H9 (cell line): Measurements from ENCODE around the gene RNF128. TPM values are rescaled to one million over a fixed set of nuclear protein-coding genes. Genes with fewer than 3 reads are reported as not detected.

Experiments used
- DNase-seq: peaks from one replicate; pipeline ENCODE4 v3.0.0-alpha.2; 2017
- H2AFZ ChIP-seq: one replicate; pipeline ENCODE4 v1.6.1; 2013; ENCODE audit warnings: mild to moderate bottlenecking, low read length, control low read depth, moderate library complexity
- H2AK5ac ChIP-seq: 2 replicates; pipeline ENCODE4 v1.6.1; 2013; ENCODE audit warnings: low read length, control low read depth, mixed read lengths; ENCODE audit not compliant: insufficient read length
- H2BK120ac ChIP-seq: one replicate; pipeline ENCODE4 v1.6.1; 2013; ENCODE audit warnings: low read depth, mild to moderate bottlenecking, low read length, control low read depth, inconsistent platforms; ENCODE audit not compliant: poor library complexity, severe bottlenecking
- H2BK12ac ChIP-seq: 2 replicates; pipeline ENCODE4 v1.6.1; 2013; ENCODE audit warnings: low read length, control low read depth, mixed read lengths, low read depth; ENCODE audit not compliant: insufficient read length
- H2BK15ac ChIP-seq: 2 replicates; pipeline ENCODE4 v1.6.1; 2013; ENCODE audit warnings: low read depth, low read length, control low read depth
- H2BK20ac ChIP-seq: one replicate; pipeline ENCODE4 v1.6.1; 2013; ENCODE audit warnings: low read depth, mild to moderate bottlenecking, low read length, control low read depth, inconsistent platforms; ENCODE audit not compliant: poor library complexity, severe bottlenecking
- H2BK5ac ChIP-seq: 2 replicates; pipeline ENCODE4 v1.6.1; 2013; ENCODE audit warnings: low read length, control low read depth, mixed read lengths; ENCODE audit not compliant: insufficient read length
- H3K14ac ChIP-seq: 2 replicates; pipeline ENCODE4 v1.6.1; 2013; ENCODE audit warnings: low read length, control low read depth; ENCODE audit not compliant: insufficient read depth
- H3K18ac ChIP-seq: 2 replicates; pipeline ENCODE4 v1.6.1; 2013; ENCODE audit warnings: low read depth, mild to moderate bottlenecking, mixed read lengths, low read length, control low read depth; ENCODE audit not compliant: insufficient read length
- H3K23ac ChIP-seq: 2 replicates; pipeline ENCODE4 v1.6.1; 2013; ENCODE audit warnings: low read length, control low read depth, mixed read lengths, low read depth; ENCODE audit not compliant: insufficient read length
- H3K23me2 ChIP-seq: 2 replicates; pipeline ENCODE4 v1.6.1; 2013; ENCODE audit warnings: low read depth, mild to moderate bottlenecking, mixed read lengths, low read length, control low read depth; ENCODE audit not compliant: insufficient read length, poor library complexity, severe bottlenecking
- H3K27ac ChIP-seq: 2 replicates; pipeline ENCODE4 v1.5.1; 2013; ENCODE audit warnings: low read length, control low read depth, mixed read lengths, low read depth; ENCODE audit not compliant: insufficient read length
- H3K27me3 ChIP-seq: 2 replicates; pipeline ENCODE4 v1.6.1; 2013; ENCODE audit warnings: low read length, control low read depth, inconsistent platforms; ENCODE audit not compliant: insufficient read depth
- H3K4ac ChIP-seq: 2 replicates; pipeline ENCODE4 v1.6.1; 2013; ENCODE audit warnings: low read depth, mild to moderate bottlenecking, control low read depth, inconsistent platforms, low read length, moderate library complexity
- H3K4me1 ChIP-seq: 2 replicates; pipeline ENCODE4 v1.6.1; 2013; ENCODE audit warnings: low read length, control low read depth, inconsistent platforms; ENCODE audit not compliant: insufficient read depth
- H3K4me2 ChIP-seq: 2 replicates; pipeline ENCODE4 v1.6.1; 2013; ENCODE audit warnings: low read length, control low read depth, mixed read lengths; ENCODE audit not compliant: insufficient read length, insufficient read depth
- H3K56ac ChIP-seq: 2 replicates; pipeline ENCODE4 v1.6.1; 2013; ENCODE audit warnings: low read depth, mild to moderate bottlenecking, mixed read lengths, low read length, control low read depth; ENCODE audit not compliant: insufficient read length
- H3K79me1 ChIP-seq: 2 replicates; pipeline ENCODE4 v1.6.1; 2013; ENCODE audit warnings: low read depth, mild to moderate bottlenecking, moderate library complexity, low read length, control low read depth, inconsistent platforms; ENCODE audit not compliant: insufficient read depth, poor library complexity, severe bottlenecking
- H3K79me2 ChIP-seq: 2 replicates; pipeline ENCODE4 v1.6.1; 2013; ENCODE audit warnings: low read length, control low read depth, inconsistent platforms; ENCODE audit not compliant: insufficient read depth
- H3K9ac ChIP-seq: 2 replicates; pipeline ENCODE4 v1.6.1; 2013; ENCODE audit warnings: low read length, control low read depth, mixed read lengths; ENCODE audit not compliant: insufficient read length; ENCODE audit errors: extremely low read depth
- H3K9me3 ChIP-seq: one replicate; pipeline ENCODE4 v1.6.1; 2013; ENCODE audit warnings: low read depth, low read length, inconsistent platforms; ENCODE audit not compliant: control insufficient read depth
- H3T11ph ChIP-seq: one replicate; pipeline ENCODE4 v1.6.1; 2013; ENCODE audit warnings: mild to moderate bottlenecking, low read length, control low read depth, inconsistent platforms
- H4K20me1 ChIP-seq: one replicate; pipeline ENCODE4 v1.6.1; 2013; ENCODE audit not compliant: control insufficient read depth, insufficient read length, insufficient read depth
- H4K5ac ChIP-seq: 2 replicates; pipeline ENCODE4 v1.6.1; 2013; ENCODE audit warnings: low read depth, mild to moderate bottlenecking, mixed read lengths, low read length, control low read depth; ENCODE audit not compliant: insufficient read length
- H4K8ac ChIP-seq: replicated peaks from 2 replicates; pipeline ENCODE4 v1.6.1; 2013; ENCODE audit warnings: low read length, control low read depth, mixed read lengths, low read depth; ENCODE audit not compliant: insufficient read length
- H4K91ac ChIP-seq: 2 replicates; pipeline ENCODE4 v1.6.1; 2013; ENCODE audit warnings: low read depth, mild to moderate bottlenecking, moderate library complexity, mixed read lengths, low read length, control low read depth; ENCODE audit not compliant: insufficient read length
- H3K27ac Mint-ChIP-seq, 3 experiments: 2 replicates in 2 of 3; 3 replicates in 1 of 3; pipeline ENCODE4 v1.8.0; 2020 to 2021; ENCODE audit warnings: mixed read lengths in 3 of 3, mild to moderate bottlenecking in 1 of 3, moderate library complexity in 1 of 3
- H3K27me3 Mint-ChIP-seq: 2 replicates; pipeline ENCODE4 v1.8.0; 2021; ENCODE audit warnings: low read depth, mild to moderate bottlenecking, moderate library complexity, mixed read lengths
- H3K36me3 Mint-ChIP-seq, 3 experiments: 2 replicates in 2 of 3; 3 replicates in 1 of 3; pipeline ENCODE4 v1.8.0; 2020 to 2021; ENCODE audit warnings: low read depth in 3 of 3, mixed read lengths in 3 of 3; ENCODE audit not compliant: insufficient read depth in 1 of 3
- H3K4me1 Mint-ChIP-seq, 2 experiments: 2 replicates each; pipeline ENCODE4 v1.8.0; 2020; ENCODE audit warnings: mixed read lengths in 2 of 2
- H3K4me3 Mint-ChIP-seq, 2 experiments: 2 replicates in 1 of 2; 3 replicates in 1 of 2; pipeline ENCODE4 v1.8.0; 2020 to 2021; ENCODE audit warnings: mild to moderate bottlenecking in 2 of 2, mixed read lengths in 2 of 2, moderate library complexity in 1 of 2
- H3K9me3 Mint-ChIP-seq, 2 experiments: 2 replicates in 1 of 2; 3 replicates in 1 of 2; pipeline ENCODE4 v1.8.0; 2020; ENCODE audit warnings: mild to moderate bottlenecking in 2 of 2, mixed read lengths in 2 of 2, moderate library complexity in 1 of 2
- CTCF ChIP-seq: fragments of 200-600 bp; sonication (generic); conservative IDR thresholded peaks from 3 replicates; pipeline ENCODE4 v1.8.0; 2021; ENCODE audit warnings: antibody characterized with exemption, mild to moderate bottlenecking
- whole genome bisulfite sequencing: extraction: QIAGEN DNeasy Blood & Tissue Kit; methylation state at CpG from one replicate; pipeline ENCODE4 v1.1.7; 2013; ENCODE audit warnings: missing lambda C conversion rate, low lambda C conversion rate, mixed read lengths; ENCODE audit not compliant: insufficient read length; ENCODE audit errors: extremely low coverage; 5-methylcytosine and 5-hydroxymethylcytosine counted together
- total RNA-seq: library from RNA; stranded (reverse); gene quantifications from 2 replicates; pipeline ENCODE4 v1.2.1, GENCODE V29; 2021

Gene RNF128
- total RNA-seq, 1 experiment from 2014 or later: 0.13 TPM

DNA sequence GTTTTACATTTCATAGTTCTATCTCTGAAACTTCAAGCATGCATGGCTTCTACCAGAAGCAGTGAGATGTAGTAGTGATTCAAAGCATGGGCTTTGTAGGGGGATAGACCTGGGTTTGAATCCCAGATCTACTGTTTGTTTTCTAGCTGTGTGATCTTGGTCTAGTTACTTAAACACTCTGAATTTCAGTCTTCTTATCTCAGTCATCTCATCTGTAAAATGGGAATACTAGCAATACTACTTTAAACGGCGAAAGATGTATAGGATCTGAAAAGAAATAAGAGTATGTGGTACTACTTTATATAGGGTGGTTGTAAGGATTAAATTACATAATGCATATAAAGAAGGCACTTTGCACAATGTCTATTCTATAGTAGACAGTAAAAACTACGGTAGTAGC, 20.0 kb upstream of the RNF128 start:
- no peak for TF ChIP-seq CTCF
- no CpG with 5 or more reads among the region's 3 CpGs for WGBS
- H3K27ac Mint-ChIP-seq: no peak overlapping the region
- H2BK15ac ChIP-seq: no peak overlapping the region
- H3K79me1 ChIP-seq: no peaks in the 10 kb centered on the region
- H3K23ac ChIP-seq: no peak overlapping the region
- H3K18ac ChIP-seq: no peak overlapping the region
- H2BK20ac ChIP-seq: no peak overlapping the region
- H3K79me2 ChIP-seq: no peaks in the 10 kb centered on the region
- no peak overlapping the region for H3K4me2 ChIP-seq
- no peak overlapping the region for H3K27ac ChIP-seq
- no peak overlapping the region for H2AK5ac ChIP-seq
- no peak overlapping the region for H3K4me3 Mint-ChIP-seq
- H3K9me3 Mint-ChIP-seq: peaks cover 0 to 47% of the 10 kb centered on the region in 2 experiments; a peak in 2 of 5 replicates
- H3K14ac ChIP-seq: no peak overlapping the region
- no peak overlapping the region for H3T11ph ChIP-seq
- no peak overlapping the region for H4K91ac ChIP-seq
- H2BK5ac ChIP-seq: no peak overlapping the region
- H3K4me1 Mint-ChIP-seq: no peaks in the 10 kb centered on the region
- H3K9ac ChIP-seq: no peak overlapping the region
- no peak overlapping the region for H3K56ac ChIP-seq
- no peak overlapping the region for H4K8ac ChIP-seq
- H2AFZ ChIP-seq: no peak overlapping the region
- H3K23me2 ChIP-seq: no peaks in the 10 kb centered on the region
- no peak overlapping the region for H2BK120ac ChIP-seq
- no peaks in the 10 kb centered on the region for H3K9me3 ChIP-seq
- DNase-seq: no peak
- no peak overlapping the region for H3K4ac ChIP-seq
- no peaks in the 10 kb centered on the region for H3K4me1 ChIP-seq
- peaks cover 2% of the 10 kb centered on the region for H3K27me3 Mint-ChIP-seq
- H4K20me1 ChIP-seq: no peaks in the 10 kb centered on the region
- H3K36me3 Mint-ChIP-seq: no peaks in the 10 kb centered on the region
- no peak overlapping the region for H2BK12ac ChIP-seq
- no peak overlapping the region for H4K5ac ChIP-seq
- no peaks in the 10 kb centered on the region for H3K27me3 ChIP-seq
